IMR-90 (cell line): ENCODE results near the gene HSP90B1. TPM values are rescaled to one million over a fixed set of nuclear protein-coding genes. Genes with fewer than 3 reads are reported as not detected.

Source experiments
- ATAC-seq: fragments of 200-7000 bp; cut with Tn5 transposase; 2 replicates; pipeline ENCODE4 v1.9.1; 2020; ENCODE audit warnings: low read depth, mild to moderate bottlenecking, moderate library complexity
- BruUV-seq: library from RNA; stranded (reverse); fragments of 400-500 nt; replicated peaks from 2 replicates; lab custom pipeline; 2021; lab: Mats Ljungman, UMichigan
- CTCF ChIA-PET: fragments of 300-600 bp; formaldehyde crosslinking; extraction: SDS; loops from one replicate; lab custom pipeline; 2021; ENCODE audit warnings: antibody characterized with exemption; lab: Yijun Ruan, JAX
- POLR2A ChIA-PET: fragments of 300-600 bp; sonication (Branson Sonifier 250); formaldehyde crosslinking; loops from one replicate; lab custom pipeline; 2022; ENCODE audit warnings: antibody characterized with exemption; ENCODE audit not compliant: unreplicated experiment; lab: Charles Lee
- DNase-seq: peaks from one replicate; pipeline ENCODE4 v3.0.0; 2013
- H2AFZ ChIP-seq: replicated peaks from 2 replicates; pipeline ENCODE3; 2013; ENCODE audit warnings: low read length, mild to moderate bottlenecking; ENCODE audit not compliant: poor library complexity
- H2AK5ac ChIP-seq: 2 replicates; pipeline ENCODE4 v1.6.1; 2013; ENCODE audit warnings: low read depth, low read length, inconsistent platforms
- H2AK9ac ChIP-seq: replicated peaks from 2 replicates; pipeline ENCODE3; 2013; ENCODE audit warnings: mild to moderate bottlenecking, low read depth, low read length, moderate library complexity; ENCODE audit not compliant: poor library complexity
- H2BK120ac ChIP-seq: 2 replicates; pipeline ENCODE4 v1.6.1; 2013; ENCODE audit warnings: low read depth, low read length, inconsistent platforms
- H2BK15ac ChIP-seq: 3 replicates; pipeline ENCODE4 v1.6.1; 2013; ENCODE audit warnings: low read depth, low read length, inconsistent platforms
- H2BK20ac ChIP-seq: 2 replicates; pipeline ENCODE4 v1.6.1; 2013; ENCODE audit warnings: low read depth, mild to moderate bottlenecking, inconsistent platforms, low read length, moderate library complexity
- H2BK5ac ChIP-seq: 2 replicates; pipeline ENCODE4 v1.6.1; 2013; ENCODE audit warnings: mild to moderate bottlenecking, low read depth, low read length, inconsistent platforms; ENCODE audit not compliant: poor library complexity, severe bottlenecking
- H3K14ac ChIP-seq: replicated peaks from 2 replicates; pipeline ENCODE4 v1.6.1; 2013; ENCODE audit warnings: low read depth, low read length, inconsistent platforms
- H3K18ac ChIP-seq: 2 replicates; pipeline ENCODE4 v1.6.1; 2013; ENCODE audit warnings: low read depth, low read length, control low read depth
- H3K23ac ChIP-seq: 2 replicates; pipeline ENCODE4 v1.6.1; 2013; ENCODE audit warnings: low read depth, low read length, inconsistent platforms
- H3K27ac ChIP-seq: 2 replicates; pipeline ENCODE4 v1.5.1; 2013; ENCODE audit warnings: mild to moderate bottlenecking, control low read depth, low read length; ENCODE audit not compliant: insufficient read depth
- H3K27me3 ChIP-seq: 2 replicates; pipeline ENCODE4 v1.6.1; 2013; ENCODE audit warnings: low read length; ENCODE audit not compliant: control insufficient read depth, insufficient read depth
- H3K36me3 ChIP-seq: 2 replicates; pipeline ENCODE4 v1.6.1; 2013; ENCODE audit warnings: low read length, mixed read lengths; ENCODE audit not compliant: control insufficient read depth, insufficient read depth
- H3K4ac ChIP-seq: 2 replicates; pipeline ENCODE4 v1.6.1; 2013; ENCODE audit warnings: low read depth, low read length, inconsistent platforms
- H3K4me1 ChIP-seq: 2 replicates; pipeline ENCODE4 v1.6.1; 2013; ENCODE audit warnings: low read length, mixed read lengths; ENCODE audit not compliant: control insufficient read depth, insufficient read depth
- H3K4me2 ChIP-seq: 2 replicates; pipeline ENCODE4 v1.6.1; 2013; ENCODE audit warnings: low read depth, mild to moderate bottlenecking, control low read depth, low read length, moderate library complexity
- H3K4me3 ChIP-seq: 2 replicates; pipeline ENCODE4 v1.5.1; 2013; ENCODE audit warnings: low read depth, mild to moderate bottlenecking, control low read depth, low read length, moderate library complexity; ENCODE audit not compliant: insufficient read depth
- H3K56ac ChIP-seq: 2 replicates; pipeline ENCODE4 v1.6.1; 2013; ENCODE audit warnings: low read length, inconsistent platforms; ENCODE audit not compliant: insufficient read depth; ENCODE audit errors: extremely low read depth
- H3K79me1 ChIP-seq, 2 experiments: 2 replicates each; pipeline ENCODE4 v1.6.1; 2013; ENCODE audit warnings: low read length in 2 of 2, inconsistent platforms in 1 of 2, low read depth in 1 of 2
- H3K9ac ChIP-seq: 2 replicates; pipeline ENCODE4 v1.6.1; 2013; ENCODE audit warnings: low read depth, low read length, control low read depth
- H3K9me1 ChIP-seq: 2 replicates; pipeline ENCODE4 v1.6.1; 2013; ENCODE audit warnings: low read length, inconsistent platforms; ENCODE audit not compliant: insufficient read depth
- H3K9me3 ChIP-seq: 2 replicates; pipeline ENCODE4 v1.6.1; 2013; ENCODE audit warnings: low read length; ENCODE audit not compliant: control insufficient read depth, insufficient read depth
- H4K20me1 ChIP-seq: 2 replicates; pipeline ENCODE4 v1.6.1; 2013; ENCODE audit warnings: low read length, inconsistent platforms; ENCODE audit not compliant: insufficient read depth
- H4K5ac ChIP-seq: 2 replicates; pipeline ENCODE4 v1.6.1; 2013; ENCODE audit warnings: mild to moderate bottlenecking, low read depth, low read length, control low read depth
- H4K8ac ChIP-seq, 2 experiments: 2 replicates each; pipeline ENCODE4 v1.6.1; 2013; ENCODE audit warnings: low read depth in 2 of 2, low read length in 2 of 2, control low read depth in 1 of 2, inconsistent platforms in 1 of 2
- H4K91ac ChIP-seq: 2 replicates; pipeline ENCODE4 v1.6.1; 2013; ENCODE audit warnings: low read depth, low read length, inconsistent platforms; ENCODE audit not compliant: insufficient read depth
- BHLHE40 ChIP-seq: fragments of 150-350 bp; IDR thresholded peaks from 2 replicates; pipeline ENCODE4 v1.6.1; 2016; ENCODE audit warnings: mild to moderate bottlenecking, low read depth, low read length
- CEBPB ChIP-seq: IDR thresholded peaks from 2 replicates; pipeline ENCODE4 v1.6.1; 2012; ENCODE audit warnings: low read depth, low read length, improper control_type of control experiment
- CHD1 ChIP-seq: IDR thresholded peaks from 2 replicates; pipeline ENCODE4 v1.6.1; 2012; ENCODE audit warnings: low read depth, low read length, improper control_type of control experiment
- FOS ChIP-seq: fragments of 150-350 bp; IDR thresholded peaks from 2 replicates; pipeline ENCODE4 v1.6.1; 2016; ENCODE audit warnings: low read depth, low read length
- MAFK ChIP-seq: IDR thresholded peaks from 2 replicates; pipeline ENCODE4 v1.6.1; 2012; ENCODE audit warnings: low read depth, low read length, improper control_type of control experiment
- MAZ ChIP-seq: IDR thresholded peaks from 2 replicates; pipeline ENCODE4 v1.6.1; 2012; ENCODE audit warnings: low read depth, mild to moderate bottlenecking, low read length, improper control_type of control experiment, moderate library complexity, borderline replicate concordance
- MXI1 ChIP-seq: IDR thresholded peaks from 2 replicates; pipeline ENCODE4 v1.6.1; 2012; ENCODE audit warnings: low read depth, mild to moderate bottlenecking, low read length, moderate library complexity, borderline replicate concordance
- POLR2A ChIP-seq: IDR thresholded peaks from 2 replicates; pipeline ENCODE4 v1.6.1; 2012; ENCODE audit warnings: mild to moderate bottlenecking, low read depth, low read length
- SMC3 ChIP-seq: fragments of 150-350 bp; IDR thresholded peaks from 2 replicates; pipeline ENCODE4 v1.6.1; 2016; ENCODE audit warnings: low read depth, mild to moderate bottlenecking, antibody characterized with exemption, low read length, moderate library complexity
- WGBS, 2 experiments: methylation state at CpG; one replicate each; pipeline versions ENCODE4 v1.1.5 to v1.1.7; 2013; ENCODE audit warnings: missing lambda C conversion rate in 2 of 2; ENCODE audit not compliant: insufficient read length in 1 of 2; ENCODE audit errors: extremely low coverage in 2 of 2; 5-methylcytosine and 5-hydroxymethylcytosine counted together
- dilution Hi-C: fragments of 300-500 bp; cut with HindIII; formaldehyde crosslinking; loops from one replicate; pipeline ENCODE4 v1.14.3; 2018; ENCODE audit warnings: low sequenced_read_pairs; ENCODE audit not compliant: unreplicated experiment
- in situ Hi-C: fragments of 300-500 bp; cut with MboI; formaldehyde crosslinking; loops from 3 replicates; pipeline ENCODE4 v1.14.3; 2019; ENCODE audit warnings: low sequenced_read_pairs, inconsistent platforms, mixed read lengths
- intact Hi-C: fragments of 100-400 bp; cut with micrococcal nuclease; formaldehyde crosslinking; loops from 2 replicates; pipeline ENCODE4 v1.10.0; 2022
- polyA plus RNA-seq, 3 experiments: library from polyadenylated mRNA; depleted of rRNA; stranded (reverse); fragments of >200 nt; gene quantifications; 2 replicates each; pipeline ENCODE4 v1.2.3, GENCODE V29; 2012; ENCODE audit warnings: low replicate concordance in 1 of 3
- total RNA-seq: library from RNA; depleted of rRNA; stranded (reverse); fragments of >200 nt; gene quantifications from 2 replicates; pipeline ENCODE4 v1.2.3, GENCODE V29; 2012
- TF ChIP-seq, protein P1 (sequence below): conservative IDR thresholded peaks from 2 replicates; pipeline ENCODE4 v1.5.1; 2012; ENCODE audit warnings: mild to moderate bottlenecking, low read depth, low read length, improper control_type of control experiment
- TF ChIP-seq, protein P2 (sequence below): fragments of 150-350 bp; IDR thresholded peaks from 2 replicates; pipeline ENCODE4 v1.6.1; 2016; ENCODE audit warnings: low read depth, mild to moderate bottlenecking, low read length, moderate library complexity, borderline replicate concordance

Gene HSP90B1
- total and polyA plus RNA-seq, 2 of the 4 experiments (the other 2 are of a cell fraction), result 398 to 765 TPM

GRCh38 chr12:103924761-103925641, 5.2 kb upstream of the HSP90B1 start:
- H3K4me1 ChIP-seq, result peaks cover 4% of the 10 kb centered on the region
- peak overlapping the region; percentile 47 for H2BK5ac ChIP-seq
- H4K91ac ChIP-seq, result no peak overlapping the region
- H3K9ac ChIP-seq, result no peak overlapping the region
- no peak overlapping the region for H3K4me2 ChIP-seq
- H4K8ac ChIP-seq, result peak overlapping the region; percentile 15 to 37; a peak in 3 of 4 replicates
- ATAC-seq (no peak), DNase-seq (peak; percentile 88)
- BruUV-seq, result no TSS peak
- H3K23ac ChIP-seq, result no peak overlapping the region
- H3K36me3 ChIP-seq, result no peaks in the 10 kb centered on the region
- H3K56ac ChIP-seq, result no peak overlapping the region
- in situ Hi-C loops, result no loop called here
- dilution Hi-C loops, result no loop called here
- no peaks in the 10 kb centered on the region for H3K9me3 ChIP-seq
- H3K4me3 ChIP-seq, result no peak overlapping the region
- no peaks in the 10 kb centered on the region for H4K20me1 ChIP-seq
- intact Hi-C loops, result no loop called here
- no CpG with 5 or more reads among the region's 9 CpGs for WGBS, 2 experiments
- no peak overlapping the region; the same call in 1 of the 2 replicates for H3K18ac ChIP-seq
- no peak overlapping the region; the same call in 1 of the 2 replicates for H3K27ac ChIP-seq
- H2BK20ac ChIP-seq, result peak overlapping the region; percentile 59; the same call in 1 of the 2 replicates
- peak overlapping the region; percentile 45; the same call in 1 of the 2 replicates for H3K4ac ChIP-seq
- H2AK5ac ChIP-seq, result 0 out of 2 replicates have a peak overlapping the region, but pooled peaks have one; percentile 27
- H3K79me1 ChIP-seq, result peaks cover 0 to 6% of the 10 kb centered on the region in 2 experiments; a peak in 2 of 4 replicates
- peak overlapping the region; percentile 57; the same call in 1 of the 2 replicates for H4K5ac ChIP-seq
- peak overlapping the region; percentile 80 for H2AK9ac ChIP-seq
- no peaks in the 10 kb centered on the region for H3K27me3 ChIP-seq
- H3K9me1 ChIP-seq, result peaks cover 3% of the 10 kb centered on the region; the same call in 1 of the 2 replicates
- POLR2A ChIA-PET, result interaction anchor here (0.6 kb wide), 1 partner anchor 13 kb away, joined by 7 read pairs; no protein-coding TSS in a partner anchor
- peak overlapping the region; percentile 59 for H2BK120ac ChIP-seq
- peak overlapping the region; percentile 38 for H3K14ac ChIP-seq
- CTCF ChIA-PET, result no interaction called here
- H2BK15ac ChIP-seq, result 0 out of 3 replicates have a peak overlapping the region, but pooled peaks have one; percentile 48
- TF ChIP-seq SMC3, result no peak
- TF ChIP-seq CEBPB, result no peak
- TF ChIP-seq MAFK, result no peak
- TF ChIP-seq MAZ, result no peak
- peak; percentile 37; the same call in 1 of the 2 replicates for TF ChIP-seq FOS
- no peak for TF ChIP-seq CHD1
- no peak for TF ChIP-seq POLR2A
- TF ChIP-seq, protein P1, sequence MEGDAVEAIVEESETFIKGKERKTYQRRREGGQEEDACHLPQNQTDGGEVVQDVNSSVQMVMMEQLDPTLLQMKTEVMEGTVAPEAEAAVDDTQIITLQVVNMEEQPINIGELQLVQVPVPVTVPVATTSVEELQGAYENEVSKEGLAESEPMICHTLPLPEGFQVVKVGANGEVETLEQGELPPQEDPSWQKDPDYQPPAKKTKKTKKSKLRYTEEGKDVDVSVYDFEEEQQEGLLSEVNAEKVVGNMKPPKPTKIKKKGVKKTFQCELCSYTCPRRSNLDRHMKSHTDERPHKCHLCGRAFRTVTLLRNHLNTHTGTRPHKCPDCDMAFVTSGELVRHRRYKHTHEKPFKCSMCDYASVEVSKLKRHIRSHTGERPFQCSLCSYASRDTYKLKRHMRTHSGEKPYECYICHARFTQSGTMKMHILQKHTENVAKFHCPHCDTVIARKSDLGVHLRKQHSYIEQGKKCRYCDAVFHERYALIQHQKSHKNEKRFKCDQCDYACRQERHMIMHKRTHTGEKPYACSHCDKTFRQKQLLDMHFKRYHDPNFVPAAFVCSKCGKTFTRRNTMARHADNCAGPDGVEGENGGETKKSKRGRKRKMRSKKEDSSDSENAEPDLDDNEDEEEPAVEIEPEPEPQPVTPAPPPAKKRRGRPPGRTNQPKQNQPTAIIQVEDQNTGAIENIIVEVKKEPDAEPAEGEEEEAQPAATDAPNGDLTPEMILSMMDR, result no peak
- TF ChIP-seq, protein P2, sequence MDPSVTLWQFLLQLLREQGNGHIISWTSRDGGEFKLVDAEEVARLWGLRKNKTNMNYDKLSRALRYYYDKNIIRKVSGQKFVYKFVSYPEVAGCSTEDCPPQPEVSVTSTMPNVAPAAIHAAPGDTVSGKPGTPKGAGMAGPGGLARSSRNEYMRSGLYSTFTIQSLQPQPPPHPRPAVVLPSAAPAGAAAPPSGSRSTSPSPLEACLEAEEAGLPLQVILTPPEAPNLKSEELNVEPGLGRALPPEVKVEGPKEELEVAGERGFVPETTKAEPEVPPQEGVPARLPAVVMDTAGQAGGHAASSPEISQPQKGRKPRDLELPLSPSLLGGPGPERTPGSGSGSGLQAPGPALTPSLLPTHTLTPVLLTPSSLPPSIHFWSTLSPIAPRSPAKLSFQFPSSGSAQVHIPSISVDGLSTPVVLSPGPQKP, result no peak
- peak; percentile 37; the same call in 1 of the 2 replicates for TF ChIP-seq MXI1
- TF ChIP-seq BHLHE40, result no peak
- H2AFZ ChIP-seq, result peak overlapping the region; percentile 87
